RPMI8226 (cell line): ENCODE results near the gene TLE2.
A peak's percentile ranks its signal among the peaks of the same experiment; 100 is the strongest.
"Not testable (repeated sequence)": the region's sequence is repeated elsewhere in the genome, so short reads cannot be mapped to it uniquely, and the experiment has no call there.

ENCODE experiments used
- DNase-seq: peaks from one replicate; pipeline ENCODE4 v3.0.0-alpha.2; 2015

The TLE2 gene

DNA sequence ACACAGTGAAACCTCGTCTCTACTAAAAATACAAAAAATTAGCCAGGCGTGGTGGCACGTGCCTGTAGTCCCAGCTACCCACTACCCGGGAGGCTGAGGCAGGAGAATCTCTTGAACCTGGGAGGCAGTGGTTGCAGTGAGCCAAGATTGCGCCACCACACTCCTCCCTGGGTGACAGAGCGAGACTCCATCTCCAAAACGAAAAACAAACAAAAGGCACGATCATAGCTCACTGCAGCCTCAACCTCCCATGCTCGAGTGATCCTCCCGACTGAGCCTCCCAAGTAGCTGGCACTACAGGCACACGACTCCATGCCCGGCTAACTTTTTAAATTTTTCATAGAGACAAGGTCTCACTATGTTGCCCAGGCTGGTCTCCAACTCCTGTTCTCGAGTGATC is 17.0 kb downstream of the TLE2 start:
- not testable (repeated sequence) for DNase-seq

DNA sequence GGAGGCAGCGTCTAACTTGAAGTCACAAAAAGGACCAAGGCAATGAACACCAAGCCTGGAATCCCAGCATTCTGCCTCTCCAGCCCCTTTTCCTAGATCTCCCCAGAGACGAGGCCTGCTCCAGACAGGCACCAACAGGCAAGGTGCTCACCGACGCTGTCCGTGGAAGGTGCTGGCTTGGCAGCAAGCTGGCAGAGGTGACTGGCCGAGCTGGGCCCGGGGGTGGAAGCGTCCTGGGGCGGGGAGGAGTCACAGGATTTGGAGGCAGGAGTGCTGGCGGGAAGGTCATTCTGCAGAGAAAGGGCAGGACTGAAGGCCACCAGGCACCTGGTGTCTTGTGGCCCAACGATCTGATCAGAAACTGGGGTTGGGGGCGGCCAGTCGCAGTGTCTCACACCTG is 18.2 kb downstream of the TLE2 start:
- no peak for DNase-seq

DNA sequence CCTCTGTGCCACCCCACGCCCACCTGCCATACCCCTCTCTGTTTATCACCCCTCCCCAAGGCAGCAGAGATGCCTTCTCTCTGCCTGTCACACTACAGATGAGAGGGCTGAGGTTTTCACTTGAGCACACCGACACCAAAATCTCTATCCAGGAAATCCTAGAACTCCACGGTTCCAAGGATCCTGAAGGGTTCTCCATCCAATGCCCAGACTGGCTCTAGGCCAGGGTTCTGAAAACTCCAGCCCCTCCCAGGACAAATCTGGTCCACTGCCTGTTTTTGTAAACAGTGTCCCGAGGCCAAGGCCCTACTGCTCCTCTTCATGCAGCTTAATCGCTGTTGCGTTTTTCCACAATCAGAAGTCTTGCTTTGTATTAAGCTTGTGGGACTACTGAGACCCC is 20.1 kb downstream of the TLE2 start:
- no peak for DNase-seq

DNA sequence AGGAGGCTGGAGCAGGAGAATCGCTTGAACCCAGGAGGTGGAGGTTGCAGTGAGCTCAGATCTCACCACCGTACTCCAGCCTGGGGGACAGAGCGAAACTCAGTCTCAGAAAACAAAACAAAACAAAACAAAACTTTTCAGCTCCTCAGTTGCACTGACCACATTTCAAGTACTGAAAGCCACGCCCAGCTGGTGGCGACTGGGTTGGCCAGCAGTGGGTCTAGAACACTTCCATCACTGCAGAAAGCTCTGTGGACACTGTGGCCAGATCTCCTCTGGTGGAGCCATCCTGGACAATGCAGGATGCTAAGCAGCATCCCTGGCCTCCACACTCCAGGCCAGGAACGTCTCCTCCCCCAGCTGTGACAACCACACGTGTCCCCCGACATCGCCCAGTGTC is 21.1 kb downstream of the TLE2 start:
- peak; percentile 50 for DNase-seq

DNA sequence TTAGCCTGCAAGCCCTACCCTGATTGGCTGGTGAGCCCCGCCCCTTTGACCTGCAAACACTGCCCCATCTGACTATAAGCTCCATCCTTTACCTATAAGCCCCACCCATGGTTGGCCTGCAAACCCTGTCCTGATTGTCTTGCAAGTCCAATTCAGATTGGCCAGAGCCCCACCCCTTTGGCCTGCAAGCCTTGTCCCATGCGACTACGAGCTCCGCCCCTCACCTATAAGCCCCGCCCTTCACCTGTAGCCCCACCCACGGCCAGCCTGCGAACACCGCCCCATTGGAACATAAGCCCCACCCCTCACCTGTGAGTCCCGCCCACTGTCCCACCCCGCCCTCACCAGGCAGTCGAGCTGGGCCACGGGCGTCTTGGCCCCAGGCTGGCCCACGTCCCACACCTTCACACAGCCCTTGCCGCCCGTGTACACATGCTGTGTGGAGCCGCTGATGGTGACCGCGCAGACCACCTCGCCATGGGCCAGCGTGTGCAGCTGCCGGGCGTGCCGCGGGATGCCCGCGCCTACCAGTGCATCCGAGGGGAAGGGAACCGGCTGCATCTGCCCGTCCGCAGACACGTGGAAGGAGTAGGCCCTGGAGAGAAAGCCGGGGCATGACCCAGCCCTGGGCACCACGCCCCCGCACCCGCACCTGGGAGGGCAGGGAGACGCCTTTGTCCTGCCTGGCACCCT is 22.9 kb downstream of the TLE2 start:
- DNase-seq: peak; percentile 18

DNA sequence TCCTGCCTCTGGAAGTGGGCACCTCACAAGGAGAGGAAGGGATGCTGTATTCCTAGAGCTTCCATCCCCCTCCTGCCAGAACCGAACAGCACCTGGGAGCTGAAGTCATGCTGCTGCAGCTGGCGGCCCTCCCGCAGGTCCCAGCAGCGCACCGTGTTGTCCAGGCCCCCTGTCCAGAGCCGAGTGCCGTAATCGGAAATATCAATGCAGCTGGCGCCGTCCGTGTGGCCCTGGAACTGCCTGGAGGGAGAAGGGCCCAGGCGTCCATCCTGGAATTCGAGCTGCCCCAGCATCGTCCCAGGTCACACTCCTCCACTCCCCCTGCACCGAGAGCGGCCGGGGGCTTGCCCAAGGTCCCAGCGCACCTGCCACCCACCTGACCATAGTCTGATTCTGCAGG is 23.7 kb downstream of the TLE2 start:
- DNase-seq: no peak

DNA sequence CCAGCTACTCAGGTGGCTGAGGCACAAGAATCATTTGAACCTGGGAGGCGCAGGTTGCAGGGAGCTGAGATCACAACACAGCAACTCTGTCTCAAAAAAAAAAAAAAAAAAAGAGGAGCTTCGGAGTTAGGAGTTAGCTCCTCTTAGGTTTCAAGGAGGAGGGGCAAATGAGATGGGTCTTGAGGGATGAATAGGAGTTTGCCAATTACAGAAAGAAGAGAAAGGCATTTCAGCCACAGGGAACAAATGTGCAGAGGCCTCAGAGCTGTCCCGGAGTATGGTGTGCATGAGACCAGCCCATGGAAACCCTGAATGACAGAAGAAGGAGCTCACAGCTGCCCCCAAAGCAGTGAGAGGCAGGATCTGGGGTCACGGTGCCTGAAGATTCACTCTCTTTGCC is 24.6 kb downstream of the TLE2 start:
- no peak for DNase-seq

DNA sequence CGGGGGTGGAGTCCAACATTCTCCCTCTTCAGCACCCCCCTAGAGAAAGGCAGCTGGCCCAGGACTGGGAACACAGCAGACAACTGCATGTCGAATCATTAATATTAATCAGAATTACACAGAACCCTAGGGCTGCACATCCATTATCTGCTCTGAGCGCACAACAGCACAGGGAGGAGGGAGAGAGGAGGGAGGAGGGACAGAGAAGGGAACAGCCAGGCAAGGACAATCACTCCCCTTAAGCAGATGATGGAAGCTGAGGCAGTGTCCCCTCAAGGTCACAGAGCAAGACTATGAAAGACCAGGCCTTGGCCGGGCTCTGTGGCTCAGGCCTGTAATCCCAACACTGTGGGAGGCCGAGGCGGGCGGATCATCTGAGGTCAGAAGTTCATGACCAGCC is 26.0 kb downstream of the TLE2 start:
- no peak for DNase-seq

DNA sequence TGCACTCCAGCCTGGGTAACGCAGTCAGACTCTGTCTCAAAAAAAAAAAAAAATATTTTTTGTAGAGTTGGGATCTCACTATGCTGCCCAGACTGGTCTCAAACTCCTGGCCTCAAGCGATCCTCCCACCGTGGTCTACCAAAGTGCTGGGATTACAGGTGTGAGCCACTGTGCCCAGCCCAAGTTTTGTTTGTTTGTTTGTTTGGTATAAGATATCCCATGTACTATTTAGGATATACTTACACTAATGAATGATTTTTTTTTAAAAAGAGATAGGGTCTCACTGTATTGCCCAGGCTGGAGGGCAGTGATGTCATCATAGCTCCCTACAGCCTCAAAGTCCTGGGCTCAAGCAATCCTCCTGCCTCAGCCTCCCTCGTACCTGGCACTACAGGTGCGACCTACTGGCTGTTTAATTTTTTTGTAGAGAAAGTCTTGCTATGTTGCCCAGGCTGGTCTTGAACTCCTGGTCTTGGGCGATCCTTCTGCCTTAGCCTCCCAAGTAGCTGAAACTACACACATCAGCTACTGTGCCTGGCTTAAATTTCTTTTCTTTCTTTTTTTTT is 27.8 kb downstream of the TLE2 start:
- DNase-seq: no peak

DNA sequence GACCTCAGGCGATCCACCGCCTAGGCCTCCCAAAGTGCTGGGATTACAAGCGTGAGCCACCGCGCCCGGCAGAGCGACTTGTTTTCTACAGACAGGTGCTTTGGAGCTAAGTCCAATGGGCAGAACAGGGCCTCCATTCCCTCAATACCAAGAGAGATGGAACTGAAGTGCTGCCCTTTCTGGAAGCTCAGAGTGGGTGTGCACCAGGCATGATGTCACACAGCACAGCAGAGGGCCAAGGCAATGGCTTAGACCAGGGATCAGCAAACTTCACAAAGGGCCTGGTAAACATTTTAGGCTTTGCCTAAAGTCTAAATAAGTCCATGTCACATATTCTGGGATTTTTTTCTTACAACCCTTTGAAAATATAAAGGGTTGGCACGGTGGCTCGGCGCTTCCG is 30.4 kb downstream of the TLE2 start:
- DNase-seq: no peak

DNA sequence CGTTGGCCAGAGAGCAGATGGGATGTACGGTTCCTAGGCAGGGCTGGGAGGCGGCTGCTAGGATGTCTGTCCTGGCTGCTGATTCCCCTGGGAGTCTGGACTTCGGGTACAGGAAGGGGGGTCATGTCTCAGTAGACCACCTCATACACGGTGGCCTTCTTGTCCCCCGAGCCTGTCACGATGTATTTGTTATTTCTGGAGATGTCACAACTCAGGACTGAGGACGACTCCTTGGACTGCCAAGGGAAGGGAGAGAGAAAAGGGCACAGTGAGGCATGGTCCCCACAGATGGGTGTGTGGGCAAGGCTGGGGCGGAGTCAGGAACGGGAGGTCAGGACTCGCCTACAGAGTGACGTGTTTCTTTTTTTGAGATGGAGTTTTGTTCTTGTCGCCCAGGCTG is 31.4 kb downstream of the TLE2 start:
- DNase-seq: no peak

DNA sequence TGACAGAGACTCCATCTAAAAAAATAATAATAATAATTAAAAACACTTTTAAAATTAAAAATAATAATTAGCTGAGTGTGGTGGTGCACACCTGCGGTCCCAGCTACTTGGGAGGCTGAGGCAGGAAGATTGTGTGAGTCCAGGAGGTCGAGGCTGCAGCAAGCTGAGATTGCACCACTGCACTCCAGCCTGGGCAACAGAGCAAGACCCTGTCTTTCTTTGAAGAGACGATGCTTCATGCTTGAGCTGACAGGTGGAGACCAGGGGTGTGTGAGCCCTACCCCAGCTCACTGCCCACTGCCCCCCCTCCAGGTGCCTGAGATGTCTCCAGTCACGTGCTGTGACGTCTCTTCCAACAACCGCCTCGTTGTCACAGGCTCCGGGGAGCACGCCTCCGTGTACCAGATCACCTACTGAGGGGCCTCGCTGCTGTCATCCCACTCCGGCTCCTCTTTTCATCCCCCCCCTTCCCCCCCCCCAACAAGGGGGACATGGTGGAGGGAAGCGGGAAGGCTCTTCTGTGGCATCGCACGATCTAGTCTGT is 34.4 kb downstream of the TLE2 start:
- no peak for DNase-seq

DNA sequence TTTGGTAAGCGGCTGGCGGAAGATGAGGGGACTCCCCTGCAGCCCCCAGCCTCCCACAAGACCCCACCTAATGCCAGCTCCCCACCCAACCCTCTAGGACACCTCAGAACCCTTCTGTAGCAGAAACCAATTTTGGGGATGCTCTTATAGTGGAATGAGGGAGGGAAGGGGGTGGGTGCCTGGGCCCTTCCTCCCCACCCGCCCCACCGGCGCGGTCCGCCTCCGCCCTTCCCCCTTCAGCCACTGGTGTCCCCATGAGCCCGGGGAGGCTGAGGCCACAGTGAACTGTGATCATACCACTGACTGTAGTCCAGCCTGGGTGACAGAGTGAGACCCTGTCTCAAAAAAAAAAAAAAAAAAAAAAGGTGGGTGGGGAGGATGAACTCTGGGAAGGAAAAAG is 35.5 kb downstream of the TLE2 start:
- no peak for DNase-seq

DNA sequence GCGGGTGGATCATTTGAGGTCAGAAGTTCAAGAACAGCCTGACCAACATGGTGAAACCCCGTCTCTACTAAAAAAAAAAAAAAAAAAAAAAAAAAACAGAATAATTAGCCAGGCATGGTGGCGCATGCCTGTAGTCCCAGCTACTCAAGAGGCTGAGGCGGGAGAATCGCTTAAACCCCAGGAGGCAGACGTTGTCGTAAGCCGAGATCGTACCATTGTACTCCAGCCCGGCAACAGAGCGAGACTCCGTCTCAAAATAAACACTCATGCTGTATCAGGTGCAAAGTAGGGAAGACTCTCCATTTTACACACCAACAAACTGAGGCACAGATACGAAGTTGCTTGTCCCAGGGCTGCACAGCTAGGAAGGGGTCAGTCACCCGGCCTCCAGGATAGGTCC is 36.1 kb downstream of the TLE2 start:
- DNase-seq: no peak

DNA sequence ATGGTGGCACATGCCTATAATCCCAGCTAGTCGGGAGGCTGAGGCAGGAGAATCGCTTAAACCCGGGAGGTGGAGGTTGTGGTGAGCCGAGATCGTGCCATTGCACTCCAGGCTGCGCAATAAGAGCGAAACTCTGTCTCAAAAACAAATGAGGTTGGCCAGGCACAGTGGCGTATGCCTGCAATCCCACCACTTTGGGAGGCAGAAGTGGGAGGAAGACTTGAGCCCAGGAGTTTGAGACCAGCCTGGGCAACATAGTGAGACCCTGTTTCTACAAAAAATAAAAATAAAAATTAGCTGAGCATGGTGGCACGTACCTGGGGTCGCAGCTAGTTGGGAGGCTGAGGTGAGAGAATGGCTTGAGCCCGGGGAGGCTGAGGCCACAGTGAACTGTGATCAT is 36.7 kb downstream of the TLE2 start:
- DNase-seq: not testable (repeated sequence)

DNA sequence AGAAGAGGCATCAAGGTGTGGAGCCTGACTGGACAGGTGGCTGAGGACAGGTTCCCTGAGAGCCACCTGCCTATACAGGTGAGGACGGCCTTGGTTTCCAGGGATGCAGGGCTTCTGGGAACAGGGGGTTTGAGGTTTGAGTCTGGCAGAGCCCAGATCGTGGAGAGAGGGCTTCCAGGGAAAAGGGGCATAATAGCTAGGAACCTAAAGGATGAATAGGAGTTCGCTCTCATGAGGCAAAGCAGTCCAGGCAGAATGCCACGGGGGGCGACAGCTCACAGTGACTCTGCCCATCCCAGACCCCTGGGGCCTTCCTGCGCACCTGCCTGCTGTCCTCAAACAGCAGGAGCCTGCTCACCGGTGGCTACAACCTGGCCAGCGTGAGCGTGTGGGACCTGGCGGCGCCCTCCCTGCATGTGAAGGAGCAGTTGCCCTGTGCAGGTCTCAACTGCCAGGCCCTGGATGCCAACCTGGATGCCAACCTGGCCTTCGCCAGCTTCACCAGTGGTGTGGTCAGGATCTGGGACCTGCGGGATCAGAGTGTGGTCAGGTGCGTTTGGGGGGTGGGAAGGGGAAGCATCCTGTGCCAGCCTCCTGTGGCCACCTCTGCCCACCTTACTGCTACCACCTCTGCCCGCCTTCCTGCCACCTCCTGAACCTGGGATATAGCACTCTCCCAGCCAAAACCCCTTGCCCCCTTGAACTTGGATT is 39.7 kb downstream of the TLE2 start:
- DNase-seq: no peak

DNA sequence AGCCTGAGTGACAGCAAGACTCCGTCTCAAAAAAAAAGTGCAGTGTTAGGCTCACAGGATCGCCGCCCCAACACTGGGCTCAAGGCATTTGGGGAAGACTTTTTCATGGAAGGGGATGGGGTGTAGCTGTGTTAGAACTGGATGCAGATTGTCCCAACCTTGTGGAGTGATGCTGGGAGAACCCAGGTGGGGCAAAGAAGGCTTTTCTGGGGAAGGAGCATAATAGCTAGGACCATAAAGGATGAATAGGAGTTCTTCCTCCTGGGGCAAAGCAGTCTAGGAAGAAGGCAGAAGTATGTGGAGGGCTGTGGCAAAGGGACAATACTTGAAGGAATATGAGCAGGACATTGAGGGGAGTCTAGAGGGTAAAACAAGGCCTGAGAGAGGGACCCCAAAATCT is 40.5 kb downstream of the TLE2 start:
- DNase-seq: no peak

DNA sequence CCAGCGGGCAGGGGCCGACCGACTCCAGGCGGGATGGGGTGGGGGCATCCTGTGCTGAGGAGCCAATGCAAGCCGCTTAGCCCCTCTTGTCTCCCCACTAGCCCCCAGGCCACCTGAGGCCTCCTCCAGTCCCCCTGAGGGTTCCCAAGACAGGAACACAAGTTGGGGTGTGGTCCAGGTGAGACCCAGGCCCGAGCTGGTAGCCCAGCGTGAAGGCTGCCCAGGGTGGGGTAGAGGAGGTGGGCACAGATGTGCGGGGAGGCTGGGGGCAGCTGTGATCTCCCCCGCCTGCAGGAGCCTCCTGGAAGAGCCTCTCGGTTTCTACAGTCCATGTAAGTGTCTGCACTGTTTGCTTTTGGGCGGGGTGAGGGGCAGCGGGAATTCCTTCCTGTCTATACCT is 41.3 kb downstream of the TLE2 start:
- DNase-seq: no peak

DNA sequence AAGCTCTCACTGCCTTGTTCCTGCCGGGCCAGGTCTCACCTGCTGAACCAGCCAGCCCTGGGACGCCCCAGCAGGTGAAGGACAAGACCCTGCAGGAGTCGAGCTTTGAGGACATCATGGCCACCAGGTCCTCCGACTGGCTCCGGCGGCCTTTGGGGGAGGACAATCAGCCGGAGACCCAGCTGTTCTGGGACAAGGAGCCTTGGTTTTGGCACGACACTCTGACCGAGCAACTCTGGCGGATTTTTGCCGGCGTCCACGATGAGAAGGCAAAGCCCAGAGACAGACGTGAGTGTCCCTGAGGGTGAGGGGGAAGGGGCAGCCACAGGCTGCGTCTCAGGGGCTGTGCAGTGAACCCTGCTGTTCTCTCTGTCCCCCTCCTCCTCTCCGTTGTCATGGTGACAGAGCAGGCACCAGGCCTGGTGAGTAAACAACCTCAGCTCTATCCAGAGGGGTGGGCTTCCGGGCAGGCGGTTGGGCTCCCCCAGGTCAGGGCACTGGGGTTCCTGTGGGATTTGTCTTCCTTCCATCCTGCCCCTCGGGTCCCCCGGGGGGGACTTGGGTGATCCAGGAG is 42.0 kb downstream of the TLE2 start:
- no peak for DNase-seq

DNA sequence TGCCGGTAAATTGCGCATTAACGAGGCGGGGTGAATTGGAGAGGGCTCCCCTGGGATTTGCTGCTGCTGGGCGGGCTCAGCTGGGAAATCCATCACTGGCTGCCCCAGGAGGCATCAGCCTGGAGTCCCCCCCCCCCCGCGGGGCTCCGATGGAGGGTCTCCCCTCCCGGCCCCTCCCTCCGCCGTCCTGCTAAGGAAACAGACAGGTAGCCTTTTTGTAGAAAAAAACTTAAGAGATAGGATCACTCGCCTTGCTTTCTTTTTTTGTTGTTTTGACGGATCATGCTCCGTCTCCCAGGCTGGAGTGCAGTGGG is 44.9 kb downstream of the TLE2 start:
- DNase-seq: no peak

DNA sequence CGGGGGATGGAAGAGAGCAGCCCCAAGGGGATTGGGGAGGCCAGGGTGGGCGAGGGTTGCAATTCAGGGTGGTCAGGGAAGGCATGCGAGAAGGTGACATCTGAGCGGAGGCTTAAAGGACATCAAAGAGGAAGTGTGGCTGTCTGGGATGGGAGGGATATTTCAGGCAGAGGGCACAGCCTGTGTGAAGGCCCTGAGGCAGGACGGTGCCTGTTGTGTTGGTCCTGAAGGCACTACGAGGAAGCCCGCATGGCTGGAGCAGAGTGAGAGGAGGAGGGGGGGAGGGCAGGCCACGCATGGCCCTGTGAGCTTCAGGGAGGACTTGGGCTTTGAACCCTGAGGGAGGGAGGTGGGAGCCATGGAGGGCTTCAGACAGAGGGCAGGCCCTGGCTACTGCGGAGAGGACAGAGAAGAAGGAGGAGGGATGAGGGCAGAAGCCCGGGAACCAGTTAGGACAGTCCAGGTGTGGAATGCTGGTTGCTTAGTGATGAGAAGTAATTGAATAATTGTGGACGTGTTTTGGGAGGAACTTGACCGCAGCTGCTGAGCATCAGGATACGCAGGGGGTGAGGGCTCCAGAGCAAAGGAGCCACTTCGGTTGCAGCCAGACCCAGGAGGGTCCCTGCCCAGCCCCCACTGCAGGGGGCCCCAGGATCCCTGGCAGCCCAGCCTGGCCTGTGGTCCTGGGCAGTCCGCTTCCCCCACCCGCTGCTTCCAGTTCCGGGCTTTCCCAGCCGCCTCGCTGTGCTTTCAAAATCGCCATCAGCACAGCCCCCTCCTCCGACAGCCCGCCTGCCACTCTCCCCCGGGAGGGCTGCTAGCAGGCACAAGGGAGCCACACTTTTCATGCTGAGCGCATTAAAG is 45.5 kb downstream of the TLE2 start:
- DNase-seq: peak; percentile 29

DNA sequence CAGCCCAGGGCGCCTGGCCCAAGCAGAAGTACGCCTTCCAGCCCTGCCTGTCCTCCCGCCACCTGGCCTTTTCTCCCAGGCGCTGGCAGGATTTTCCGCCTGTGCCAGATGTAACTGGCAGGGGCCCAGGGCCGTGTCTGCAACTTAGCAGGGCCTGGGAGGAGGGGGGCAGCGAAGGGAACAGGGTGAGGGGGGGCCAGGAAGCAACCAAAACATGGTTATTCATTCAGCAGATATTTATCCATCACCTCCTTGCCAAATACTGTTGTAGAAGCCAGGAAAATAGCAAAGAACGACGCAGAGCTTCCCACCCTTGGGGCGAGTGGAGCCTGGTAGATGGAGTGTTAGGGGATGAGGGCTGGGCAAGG is 46.1 kb downstream of the TLE2 start:
- DNase-seq: peak; percentile 51

DNA sequence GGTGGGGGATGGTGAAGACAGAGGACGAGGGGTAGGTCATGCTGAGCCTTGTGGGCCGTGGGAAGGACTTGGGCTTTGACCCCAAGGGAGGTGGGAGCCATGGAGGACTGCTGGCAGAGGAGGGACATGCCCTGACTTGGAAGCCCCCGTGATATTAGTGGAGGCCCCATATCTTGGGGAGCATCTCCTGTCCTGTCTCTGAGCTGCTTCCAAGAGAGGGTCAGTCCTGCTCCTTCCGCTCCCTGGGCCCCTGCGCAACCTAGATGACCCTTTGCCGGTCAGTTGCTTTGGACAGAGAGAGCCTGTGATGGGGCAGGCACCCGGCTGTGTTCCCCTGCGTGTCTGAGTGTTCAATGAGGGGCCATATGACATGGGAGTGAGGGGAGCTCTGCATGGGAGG is 46.5 kb downstream of the TLE2 start:
- no peak for DNase-seq
